Myocyte (in vitro differentiated cells): ENCODE measurements around the gene DISC1. TPM values are rescaled to one million over a fixed set of nuclear protein-coding genes. Genes with fewer than 3 reads are reported as not detected.
"Not testable (repeated sequence)": the region's sequence is repeated elsewhere in the genome, so short reads cannot be mapped to it uniquely, and the experiment has no call there.

Experiments
- DNase-seq: peaks from one replicate; pipeline ENCODE4 v3.0.0-alpha.2; 2012; ENCODE audit warnings: low read depth
- total RNA-seq: library from RNA; depleted of rRNA; stranded (reverse); fragments of >200 nt; gene quantifications from 2 replicates; pipeline ENCODE4 v1.2.3, GENCODE V29; 2014

Gene DISC1
- total RNA-seq, 1 donor from 2014 or later = 3.6 TPM

- DNase-seq = peak; percentile 88
Measured at GRCh38 chr1:231724876-231725647, 98.5 kb downstream of the DISC1 start.

DNA sequence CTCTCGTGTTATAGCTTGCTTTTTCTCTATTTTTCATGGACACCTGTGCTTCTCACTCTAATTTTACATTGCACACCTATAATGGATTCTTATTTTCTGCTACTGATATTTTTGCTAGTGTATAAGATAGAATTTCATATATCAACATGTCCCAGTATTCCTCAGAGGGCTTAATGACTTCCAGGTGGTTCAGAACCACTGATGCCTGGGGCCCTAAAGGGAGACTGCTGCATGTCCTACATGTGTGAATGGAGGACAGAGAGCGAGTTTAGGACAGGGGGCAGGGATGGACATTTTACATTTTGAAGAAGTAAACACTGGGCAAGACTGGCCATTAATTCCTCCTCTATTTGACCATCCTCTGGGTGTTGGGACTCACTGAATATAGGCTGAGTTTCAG is 100.6 kb downstream of the DISC1 start:
- DNase-seq = no peak

GRCh38 chr1:231728987-231729386 is 102.4 kb downstream of the DISC1 start:
- not testable (repeated sequence) for DNase-seq

DNA sequence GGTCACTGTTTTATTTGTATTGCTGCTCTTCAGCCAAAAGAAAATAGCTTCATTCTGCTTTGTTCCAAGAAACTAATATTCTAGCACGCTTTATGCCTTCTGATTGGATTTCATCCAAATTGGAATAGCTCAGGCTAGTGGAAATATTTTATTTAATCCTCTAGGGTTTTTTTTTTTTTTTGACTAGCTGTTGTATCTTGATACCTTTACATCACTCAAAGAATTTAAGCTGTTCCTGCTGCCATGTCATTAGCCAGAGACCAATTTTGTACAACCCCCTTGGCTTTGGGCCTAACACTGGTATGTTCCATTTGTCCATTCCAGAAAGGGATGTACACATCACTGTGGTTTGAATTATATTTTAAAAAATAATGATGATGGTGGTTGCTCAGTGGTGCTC is 103.0 kb downstream of the DISC1 start:
- peak; percentile 26 for DNase-seq

- DNase-seq = no peak
Measured at GRCh38 chr1:231731268-231731667, 104.7 kb downstream of the DISC1 start.

DNA sequence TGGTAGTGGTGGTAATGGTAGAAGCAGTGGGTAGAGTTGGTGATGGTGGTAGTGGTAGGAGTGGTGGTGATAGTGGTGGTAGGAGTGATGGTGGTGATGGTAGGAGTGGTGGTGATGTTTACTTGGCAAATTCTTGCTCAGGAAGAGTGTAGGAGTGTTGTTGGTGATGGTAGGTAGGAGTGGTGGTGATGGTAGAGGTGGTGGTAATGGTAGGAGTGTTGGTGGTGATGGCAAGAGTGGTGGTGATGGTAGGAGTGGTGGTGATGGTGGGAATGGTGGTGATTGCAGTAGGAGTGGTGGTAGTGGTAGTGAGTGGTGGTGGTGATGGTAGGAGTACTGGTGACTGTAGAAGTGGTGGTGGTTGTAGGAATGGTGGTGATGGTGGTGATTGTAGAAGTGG is 106.5 kb downstream of the DISC1 start:
- DNase-seq = no peak

DNA sequence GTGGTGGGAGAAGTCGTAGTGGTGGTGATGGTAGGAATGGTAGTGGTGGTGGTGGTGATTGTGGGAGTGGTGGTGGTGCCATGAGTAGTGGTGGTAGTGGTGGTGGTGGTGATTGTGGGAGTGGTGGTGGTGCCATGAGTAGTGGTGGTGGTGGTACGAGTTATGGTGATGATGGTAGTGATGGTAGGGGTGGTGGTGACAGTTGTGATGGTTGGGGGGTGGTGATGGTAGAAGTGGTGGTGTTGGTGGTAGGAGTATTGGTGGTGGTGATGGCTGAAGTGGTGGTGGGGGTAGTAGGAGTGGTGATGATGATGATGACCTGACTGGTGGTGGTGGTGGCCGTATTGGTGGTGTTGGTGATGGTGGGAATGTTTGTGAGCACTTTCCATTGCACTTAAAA is 107.1 kb downstream of the DISC1 start:
- DNase-seq = no peak

DNA sequence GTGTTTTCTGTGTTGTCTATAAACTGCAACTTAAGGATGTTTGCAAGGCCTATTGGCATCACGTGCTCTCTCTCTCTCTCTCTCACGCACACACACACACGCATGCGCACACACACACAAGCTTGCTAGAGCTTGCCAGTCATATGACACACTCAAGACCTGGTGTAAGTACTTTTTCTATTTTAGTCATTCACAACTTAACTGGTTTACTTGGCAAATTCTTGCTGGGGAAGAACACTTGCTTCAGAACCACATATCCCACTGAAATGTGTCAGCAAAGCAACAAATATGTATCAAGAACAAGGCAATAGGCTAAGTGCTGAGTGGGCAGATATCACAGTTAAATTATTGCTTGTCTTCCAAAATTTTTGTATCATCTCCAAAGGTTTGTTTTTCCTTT is 107.8 kb downstream of the DISC1 start:
- peak; percentile 84 for DNase-seq

- no peak for DNase-seq
Measured at GRCh38 chr1:231735411-231735810, 108.8 kb downstream of the DISC1 start.

- DNase-seq = no peak
Measured at GRCh38 chr1:231735941-231736340, 109.4 kb downstream of the DISC1 start.

DNA sequence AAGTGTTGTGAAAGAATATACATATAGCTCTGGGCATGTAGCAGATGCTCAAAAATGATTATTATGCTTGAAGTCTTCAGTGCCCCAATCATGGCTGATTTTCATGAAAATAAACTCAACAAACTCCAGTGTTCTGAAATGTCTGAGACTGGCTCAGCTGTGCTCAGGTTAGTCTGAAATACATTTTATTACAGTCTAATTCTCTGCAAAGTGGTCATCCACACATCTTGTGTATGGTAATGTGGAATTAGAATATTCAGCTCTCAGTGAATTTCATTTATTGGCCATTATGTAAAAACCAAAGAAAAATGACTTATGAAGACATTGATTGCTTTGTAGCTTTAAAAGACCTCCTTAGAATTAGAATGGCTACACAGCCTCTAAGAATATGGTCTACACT is 109.9 kb downstream of the DISC1 start:
- no peak for DNase-seq

DNA sequence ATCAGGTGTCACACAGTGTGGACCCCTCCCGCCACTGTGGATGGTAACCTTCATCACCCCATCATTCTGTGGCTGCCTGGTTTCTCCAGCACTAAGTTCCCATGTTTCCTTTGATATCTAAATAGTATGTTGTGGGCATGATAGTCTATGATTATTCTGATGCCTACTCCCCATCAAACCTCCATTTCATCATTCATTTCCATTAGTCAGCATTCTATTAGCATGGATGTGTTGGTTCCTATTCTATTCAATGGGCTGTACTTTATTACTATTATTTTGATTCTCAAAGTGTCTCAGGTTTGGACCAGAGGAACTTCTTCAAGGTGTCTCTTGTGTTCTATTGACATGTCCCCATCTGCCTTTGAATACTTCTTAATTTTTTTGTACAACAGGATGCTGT is 112.0 kb downstream of the DISC1 start:
- DNase-seq = no peak

DNA sequence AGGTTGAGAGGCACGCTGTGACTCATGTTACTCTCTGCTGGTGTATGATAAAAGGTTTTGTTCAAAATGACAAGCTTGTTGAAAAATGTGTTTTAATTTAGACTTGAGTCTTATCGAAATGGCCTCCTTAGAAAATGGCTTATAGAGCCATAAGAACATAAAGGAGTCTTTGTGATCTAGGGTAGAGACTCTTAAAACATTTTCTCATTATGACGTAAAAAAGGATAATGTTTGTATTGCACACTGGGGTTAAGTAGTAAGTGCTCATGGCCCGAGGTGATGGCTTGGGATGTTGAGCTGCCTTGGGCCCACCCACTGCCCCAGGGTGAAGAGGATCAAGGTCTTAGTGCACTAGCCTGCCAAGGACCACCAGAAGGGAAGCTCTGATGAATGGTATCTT is 117.4 kb downstream of the DISC1 start:
- no peak for DNase-seq

DNA sequence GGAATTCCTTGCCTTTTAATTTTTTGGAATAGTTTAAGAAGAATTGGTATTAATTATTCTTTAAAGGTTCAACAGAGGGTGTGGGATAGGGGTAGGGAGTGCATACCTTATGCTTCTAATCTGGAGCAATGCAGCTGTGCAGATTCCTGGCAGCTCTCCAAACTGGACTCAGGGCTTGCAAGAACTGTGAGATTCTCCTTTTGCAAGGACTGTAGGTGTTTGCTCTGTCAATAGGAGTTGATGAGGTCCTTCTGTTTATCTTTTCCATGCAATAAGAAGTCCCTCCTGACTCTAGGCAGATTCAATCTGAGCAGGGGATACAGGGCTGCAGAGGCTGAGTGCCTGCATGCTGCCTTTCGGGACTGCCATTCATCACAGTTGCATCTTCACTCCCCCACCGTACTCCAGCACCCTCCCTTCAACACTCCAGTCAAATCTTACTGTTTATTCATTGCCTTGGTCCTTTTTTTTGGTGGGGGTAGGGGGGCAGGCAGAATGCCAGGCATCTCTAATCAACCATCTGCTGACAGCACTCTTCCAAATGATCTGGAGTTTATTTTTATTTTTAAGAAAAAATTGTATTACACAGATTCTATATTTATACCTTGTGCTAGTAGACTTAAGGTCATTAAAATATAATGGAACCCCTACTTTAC is 122.3 kb downstream of the DISC1 start:
- peak; percentile 59 for DNase-seq

DNA sequence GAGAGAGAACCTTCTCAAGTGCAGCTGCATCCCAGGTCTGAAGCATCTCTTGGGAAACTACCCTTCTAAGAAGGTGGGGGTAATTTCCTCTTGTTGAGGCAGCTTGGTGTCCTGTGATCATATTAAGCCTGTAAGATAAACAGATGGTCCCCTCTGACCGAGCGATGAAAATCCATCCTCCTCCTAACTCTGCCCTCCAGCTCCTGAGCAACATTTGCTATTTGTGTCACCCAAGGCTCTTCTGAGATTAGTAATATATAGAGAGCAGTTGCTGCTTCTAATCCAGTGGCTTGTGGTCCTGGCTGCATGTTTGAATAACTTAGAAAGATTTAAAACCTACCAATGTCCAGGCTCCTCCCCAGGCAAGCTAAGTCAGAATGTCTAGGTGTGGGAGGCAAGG is 123.7 kb downstream of the DISC1 start:
- peak; percentile 71 for DNase-seq

- DNase-seq = no peak
Measured at GRCh38 chr1:231750818-231751362, 124.3 kb downstream of the DISC1 start.

GRCh38 chr1:231751415-231751814 is 124.8 kb downstream of the DISC1 start:
- no peak for DNase-seq

DNA sequence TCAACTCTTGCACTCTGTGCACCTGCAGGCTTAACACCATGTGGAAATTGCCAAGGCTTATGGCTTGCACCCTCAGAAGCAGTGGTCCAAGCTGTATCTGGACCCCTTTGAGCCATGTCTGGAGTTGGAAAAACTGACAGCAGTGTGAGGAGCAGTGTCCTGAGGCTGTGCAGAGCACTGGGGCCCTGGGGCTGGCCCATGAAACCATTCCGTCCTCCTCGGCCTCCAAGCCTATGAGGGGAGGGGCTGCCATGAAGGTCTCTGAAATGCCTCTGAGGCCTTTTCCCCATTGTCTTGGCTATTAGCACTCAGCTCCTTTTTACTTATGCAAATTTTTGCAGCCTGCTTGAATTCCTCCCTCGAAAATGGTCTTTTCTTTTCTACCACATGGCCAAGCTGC is 126.7 kb downstream of the DISC1 start:
- no peak for DNase-seq

- no peak for DNase-seq
Measured at GRCh38 chr1:231757101-231757404, 130.5 kb downstream of the DISC1 start.

GRCh38 chr1:231757759-231758158 is 131.2 kb downstream of the DISC1 start:
- no peak for DNase-seq

- no peak for DNase-seq
Measured at GRCh38 chr1:231761252-231761651, 134.7 kb downstream of the DISC1 start.

DNA sequence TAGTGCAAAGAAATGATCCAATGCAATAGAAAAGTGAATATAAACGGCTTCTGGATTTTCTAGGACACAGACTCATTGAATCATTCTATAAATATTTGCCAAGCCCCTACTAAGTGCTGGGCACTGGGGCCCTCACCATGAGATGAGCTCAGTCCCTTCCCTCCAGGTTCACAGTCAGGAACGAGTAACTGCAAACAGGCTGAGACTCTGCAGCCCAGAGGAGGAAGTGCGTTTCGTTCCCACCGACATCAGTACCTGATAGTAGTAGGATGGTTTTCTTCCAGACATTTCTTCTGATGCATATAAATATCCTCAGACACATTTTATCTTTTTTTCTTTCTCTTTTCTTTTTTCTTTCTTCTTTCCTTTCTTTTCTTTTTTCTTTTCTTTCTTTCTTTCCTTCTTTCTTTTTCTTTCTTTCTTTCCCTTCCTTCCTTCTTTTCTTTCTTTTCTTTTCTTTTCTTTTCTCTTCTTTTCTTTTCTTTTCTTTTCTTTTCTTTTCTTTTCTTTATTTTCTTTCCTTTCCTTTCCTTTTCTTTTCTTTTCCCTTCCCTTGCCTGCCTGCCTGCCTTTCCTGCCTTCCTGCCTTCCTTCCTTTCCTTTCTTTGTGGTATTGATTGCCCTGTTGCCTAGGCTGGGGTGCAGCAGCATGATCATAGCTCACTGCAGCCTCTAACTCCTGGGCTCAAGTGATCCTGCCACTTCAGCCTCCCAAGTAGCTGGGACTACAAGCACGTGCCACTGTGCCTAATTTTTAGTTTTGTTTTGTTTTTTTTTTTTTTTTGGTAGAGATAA is 135.4 kb downstream of the DISC1 start:
- DNase-seq = no peak
